Mucosa of rectum (tissue), 2 donors: ENCODE data around the gene NMNAT3.
A peak's percentile ranks its signal among the peaks of the same experiment; 100 is the strongest.

Experiments used
- H3K27ac ChIP-seq, 2 donors: one replicate each; pipeline ENCODE4 v1.7.0; 2013; ENCODE audit warnings: inconsistent platforms in 2 of 2, low read depth in 2 of 2, low read length in 2 of 2
- H3K27me3 ChIP-seq, 2 donors: one replicate each; pipeline ENCODE4 v1.7.0; 2013; ENCODE audit warnings: low read length in 2 of 2; ENCODE audit not compliant: control insufficient read depth in 2 of 2, insufficient read depth in 2 of 2
- H3K36me3 ChIP-seq, 2 donors: one replicate each; pipeline ENCODE4 v1.7.0; 2013; ENCODE audit warnings: low read length in 2 of 2; ENCODE audit not compliant: control insufficient read depth in 2 of 2, insufficient read depth in 2 of 2
- H3K4me1 ChIP-seq, 2 donors: one replicate each; pipeline ENCODE4 v1.7.0; 2013; ENCODE audit warnings: low read length in 2 of 2, mild to moderate bottlenecking in 1 of 2; ENCODE audit not compliant: control insufficient read depth in 2 of 2, insufficient read depth in 2 of 2
- H3K4me3 ChIP-seq, 2 donors: one replicate each; pipeline ENCODE4 v1.7.0; 2013; ENCODE audit warnings: low read length in 2 of 2
- H3K9ac ChIP-seq, 2 donors: one replicate each; pipeline ENCODE4 v1.7.0; 2013; ENCODE audit warnings: low read length in 2 of 2, low read depth in 1 of 2, mild to moderate bottlenecking in 1 of 2
- H3K9me3 ChIP-seq, 2 donors: one replicate each; pipeline ENCODE4 v1.7.0; 2013; ENCODE audit warnings: low read length in 2 of 2; ENCODE audit not compliant: control insufficient read depth in 2 of 2
- donor health status: healthy.
- donor health status: Normal muscosa, but diverticular disease.

NMNAT3 gene

GRCh38 chr3:139677388-139678155 lies at the start of gene NMNAT3:
Gene NMNAT3 (minus strand): TSS chr3:139677972. CDS start chr3:139627724, 50,248 bp downstream.
- H3K36me3 ChIP-seq = no peaks in the 10 kb centered on the region
- peaks cover 3 to 8% of the 10 kb centered on the region in 2 donors for H3K4me1 ChIP-seq
- peak within 1 kb of the TSS; percentile 53 to 71 for H3K27ac ChIP-seq
- H3K9me3 ChIP-seq = no peaks in the 10 kb centered on the region
- H3K9ac ChIP-seq = peak within 1 kb of the TSS; percentile 66 to 73
- peak within 1 kb of the TSS; percentile 77 to 80 for H3K4me3 ChIP-seq
- no peaks in the 10 kb centered on the region for H3K27me3 ChIP-seq

- no peak overlapping the region for H3K4me3 ChIP-seq
- no peak overlapping the region for H3K9ac ChIP-seq
- H3K27ac ChIP-seq = no peak overlapping the region
- H3K4me1 ChIP-seq = no peaks in the 10 kb centered on the region
- no peaks in the 10 kb centered on the region for H3K36me3 ChIP-seq
- H3K27me3 ChIP-seq = no peaks in the 10 kb centered on the region
- no peaks in the 10 kb centered on the region for H3K9me3 ChIP-seq
These were observed 43.6 kb upstream of the NMNAT3 start for GRCh38 chr3:139721370-139721769.

GRCh38 chr3:139718415-139718814 lies 40.6 kb upstream of the NMNAT3 start:
- Histone ChIP-seq H3K4me3 (no peak overlapping the region), H3K27ac (no peak overlapping the region), H3K36me3 (no peaks in the 10 kb centered on the region), H3K9ac (no peak overlapping the region), H3K4me1 (no peaks in the 10 kb centered on the region), H3K27me3 (no peaks in the 10 kb centered on the region), H3K9me3 (no peaks in the 10 kb centered on the region)

DNA sequence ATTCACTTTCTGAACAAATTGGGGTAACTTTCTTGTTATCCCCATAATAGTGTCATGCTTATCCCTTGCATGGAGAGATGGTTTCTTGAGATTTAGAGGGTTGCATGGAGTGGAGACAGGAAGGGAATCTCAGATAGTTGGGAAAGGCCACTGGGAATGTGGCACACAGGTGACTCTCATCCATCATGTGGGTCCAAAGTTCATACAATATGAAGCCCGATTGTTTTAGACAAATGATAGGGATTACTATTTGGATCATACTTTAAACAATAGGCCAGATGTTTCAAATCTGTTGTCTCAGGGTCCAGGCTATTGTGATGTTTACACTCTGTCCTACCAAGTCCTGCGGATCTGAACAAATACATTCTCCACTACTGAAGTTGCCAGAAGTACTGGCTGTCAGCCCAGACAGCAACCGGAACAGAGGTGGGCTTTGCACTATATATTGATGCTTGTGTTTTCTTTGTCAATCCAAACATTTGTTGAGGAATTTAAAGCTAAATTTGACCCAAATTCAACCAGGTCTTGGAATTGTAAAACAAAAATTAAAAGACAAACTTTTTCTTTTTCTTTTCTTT lies 39.2 kb upstream of the NMNAT3 start:
- H3K9ac ChIP-seq = no peak overlapping the region
- no peaks in the 10 kb centered on the region for H3K9me3 ChIP-seq
- no peaks in the 10 kb centered on the region for H3K4me1 ChIP-seq

DNA sequence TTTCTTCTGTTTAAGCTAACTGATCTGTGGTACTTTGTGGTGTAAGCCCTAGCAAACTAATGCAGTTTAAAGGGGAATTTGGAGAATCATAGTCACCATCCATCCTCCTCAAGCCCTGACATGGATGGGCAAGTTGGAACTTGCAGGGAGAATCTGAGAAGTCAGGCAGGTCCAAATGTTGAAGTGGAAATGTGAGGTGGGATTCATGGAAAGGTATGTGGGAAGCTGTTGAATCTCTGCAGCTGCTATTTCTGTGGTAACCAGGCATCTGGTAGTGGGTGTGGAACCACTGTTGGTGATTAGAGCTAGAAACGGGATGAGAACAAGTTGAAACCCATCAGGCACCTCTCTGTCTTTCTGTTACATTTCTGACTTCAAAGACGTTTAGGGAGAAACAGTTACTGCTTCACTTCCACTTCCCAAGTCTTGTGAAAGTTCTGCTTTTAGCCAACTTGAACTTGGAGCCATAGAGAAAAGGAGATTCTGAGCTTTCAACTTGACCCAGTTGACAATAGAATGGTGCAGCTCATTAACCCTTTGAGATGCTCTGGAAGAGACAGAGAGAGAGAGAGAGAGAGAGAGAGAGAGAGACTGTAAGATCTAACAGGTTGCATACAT lies 38.1 kb upstream of the NMNAT3 start:
- no peak overlapping the region for H3K27ac ChIP-seq
- no peaks in the 10 kb centered on the region for H3K36me3 ChIP-seq
- no peak overlapping the region for H3K9ac ChIP-seq
- H3K4me1 ChIP-seq = no peaks in the 10 kb centered on the region
- no peak overlapping the region for H3K4me3 ChIP-seq
- H3K9me3 ChIP-seq = no peaks in the 10 kb centered on the region
- no peaks in the 10 kb centered on the region for H3K27me3 ChIP-seq

More for the DNA sequence above, 39.2 kb upstream of the NMNAT3 start:
- Histone ChIP-seq H3K36me3 (no peaks in the 10 kb centered on the region), H3K27ac (no peak overlapping the region), H3K27me3 (no peaks in the 10 kb centered on the region), H3K4me3 (no peak overlapping the region)

- H3K27ac ChIP-seq = no peak overlapping the region
- H3K4me1 ChIP-seq = no peaks in the 10 kb centered on the region
- H3K27me3 ChIP-seq = no peaks in the 10 kb centered on the region
- H3K9me3 ChIP-seq = no peaks in the 10 kb centered on the region
- H3K9ac ChIP-seq = no peak overlapping the region
- H3K36me3 ChIP-seq = no peaks in the 10 kb centered on the region
- no peak overlapping the region for H3K4me3 ChIP-seq
These were observed 37.4 kb upstream of the NMNAT3 start for GRCh38 chr3:139715166-139715565.

DNA sequence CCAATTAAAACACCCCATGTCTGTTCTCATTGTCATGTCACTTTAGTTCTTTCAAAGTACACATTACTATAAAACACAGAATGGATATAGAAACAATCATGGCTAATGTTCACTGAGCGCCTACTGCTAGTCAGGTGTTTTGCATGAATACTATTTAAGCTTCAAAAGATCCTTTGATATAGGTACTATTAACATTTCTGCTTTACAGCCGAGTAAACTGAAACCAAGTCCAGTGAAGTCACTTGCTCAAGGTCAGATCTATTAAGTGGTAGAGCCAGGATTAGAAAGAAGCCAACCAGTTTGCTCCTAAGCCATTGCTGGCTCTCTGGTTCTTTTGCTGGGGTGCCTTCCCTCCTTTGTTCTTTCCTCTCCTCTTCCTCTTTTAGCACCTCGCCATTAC lies 32.4 kb upstream of the NMNAT3 start:
- Histone ChIP-seq H3K9me3 (no peaks in the 10 kb centered on the region), H3K36me3 (no peaks in the 10 kb centered on the region), H3K27me3 (no peaks in the 10 kb centered on the region), H3K4me1 (no peaks in the 10 kb centered on the region), H3K27ac (no peak overlapping the region), H3K9ac (no peak overlapping the region), H3K4me3 (no peak overlapping the region)

DNA sequence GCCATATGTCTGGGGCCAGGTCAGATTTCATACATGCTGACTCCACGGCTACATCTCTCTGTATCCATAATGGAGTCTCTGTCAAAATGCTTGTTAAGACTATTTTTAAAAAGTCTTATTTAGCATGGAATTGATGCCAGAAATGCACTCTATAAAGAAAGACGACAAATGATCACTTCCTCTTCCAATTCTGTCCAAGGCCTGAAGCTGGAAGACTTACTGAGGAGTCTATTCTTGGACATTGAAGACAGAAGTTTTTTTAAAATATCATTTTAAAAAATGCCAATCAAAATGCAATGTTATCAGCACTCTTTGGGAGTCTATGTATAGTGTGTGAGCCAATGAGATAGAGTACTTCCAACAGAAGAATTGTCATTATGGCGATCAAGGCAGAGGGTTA lies 27.9 kb upstream of the NMNAT3 start:
- Histone ChIP-seq H3K4me1 (no peaks in the 10 kb centered on the region), H3K9ac (no peak overlapping the region), H3K36me3 (no peaks in the 10 kb centered on the region), H3K27ac (no peak overlapping the region), H3K27me3 (no peaks in the 10 kb centered on the region), H3K4me3 (no peak overlapping the region), H3K9me3 (no peaks in the 10 kb centered on the region)

DNA sequence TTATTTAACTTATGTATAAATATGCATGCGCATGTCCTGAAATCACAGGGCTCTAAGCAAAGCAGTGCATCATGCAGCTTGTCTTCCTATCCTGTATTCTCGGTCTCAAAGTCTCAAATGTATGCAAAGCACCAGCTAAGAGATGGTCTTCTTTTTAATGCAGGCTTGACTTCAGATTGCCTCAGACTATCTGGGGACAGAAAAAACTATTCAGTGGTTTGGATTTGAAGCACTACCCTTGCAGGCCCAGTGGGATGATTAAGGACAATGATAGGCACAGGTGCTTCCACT lies 18.5 kb upstream of the NMNAT3 start:
- no peak overlapping the region for H3K9ac ChIP-seq
- H3K27ac ChIP-seq = no peak overlapping the region
- no peaks in the 10 kb centered on the region for H3K4me1 ChIP-seq

GRCh38 chr3:139695426-139696313 lies 17.9 kb upstream of the NMNAT3 start:
- H3K27ac ChIP-seq = no peak overlapping the region
- H3K9me3 ChIP-seq = no peaks in the 10 kb centered on the region
- H3K36me3 ChIP-seq = no peaks in the 10 kb centered on the region
- no peak overlapping the region for H3K9ac ChIP-seq
- no peaks in the 10 kb centered on the region for H3K27me3 ChIP-seq
- no peak overlapping the region for H3K4me3 ChIP-seq
- no peaks in the 10 kb centered on the region for H3K4me1 ChIP-seq

More for the DNA sequence above, 18.5 kb upstream of the NMNAT3 start:
- Histone ChIP-seq H3K9me3 (no peaks in the 10 kb centered on the region), H3K36me3 (no peaks in the 10 kb centered on the region), H3K27me3 (no peaks in the 10 kb centered on the region), H3K4me3 (no peak overlapping the region)
